Sigmoid colon (tissue), 3 donors: Measurements from ENCODE around the gene DMRT3.

Source experiments
- POLR2A ChIP-seq, 2 donors: fragments of 450-650 bp; IDR thresholded peaks; one replicate each; pipeline ENCODE4 v1.6.1; 2016; ENCODE audit warnings: antibody characterized with exemption in 2 of 2, mild to moderate bottlenecking in 2 of 2, moderate library complexity in 2 of 2
- TF ChIP-seq, protein P1 (sequence below), 4 experiments: fragments of 450-650 bp in 3 of 4; fragments of 200-600 bp in 1 of 4; IDR thresholded peaks; one replicate each; pipeline ENCODE4 v1.5.1; 2016 to 2019; ENCODE audit warnings: antibody characterized with exemption in 4 of 4, mild to moderate bottlenecking in 3 of 4, moderate library complexity in 2 of 4

DNA sequence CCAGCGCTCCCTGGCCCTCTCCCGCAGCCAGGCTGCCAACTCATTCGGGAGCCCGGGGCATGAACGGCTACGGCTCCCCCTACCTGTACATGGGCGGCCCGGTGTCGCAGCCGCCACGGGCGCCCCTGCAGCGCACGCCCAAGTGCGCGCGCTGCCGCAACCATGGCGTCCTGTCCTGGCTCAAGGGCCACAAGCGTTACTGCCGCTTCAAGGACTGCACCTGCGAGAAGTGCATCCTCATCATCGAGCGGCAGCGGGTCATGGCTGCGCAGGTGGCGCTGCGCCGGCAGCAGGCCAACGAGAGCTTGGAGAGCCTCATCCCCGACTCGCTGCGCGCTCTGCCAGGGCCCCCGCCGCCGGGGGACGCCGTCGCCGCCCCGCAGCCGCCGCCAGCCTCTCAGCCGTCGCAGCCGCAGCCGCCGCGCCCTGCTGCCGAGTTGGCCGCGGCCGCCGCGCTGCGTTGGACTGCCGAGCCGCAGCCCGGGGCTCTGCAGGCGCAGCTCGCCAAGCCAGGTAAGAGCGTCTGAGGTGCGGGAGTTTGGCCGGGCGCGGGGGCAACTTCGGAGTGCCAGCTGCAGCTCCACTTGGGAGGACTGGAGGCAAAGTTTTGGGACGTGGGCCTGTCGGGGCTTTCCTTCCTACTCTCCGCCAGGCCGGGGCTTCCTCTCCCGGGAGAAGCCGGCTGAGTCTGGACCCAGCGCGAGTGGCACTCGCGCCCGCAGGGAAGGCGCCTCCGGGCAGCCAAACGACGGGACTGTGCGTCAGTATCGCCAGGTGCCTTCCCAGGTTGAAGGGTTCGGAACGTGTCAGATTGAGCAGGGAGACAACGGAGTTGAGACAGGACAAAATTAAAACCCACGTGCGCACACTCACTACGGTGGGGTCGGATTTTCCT, 735 bp downstream of the DMRT3 start:
- TF ChIP-seq POLR2A (IDR thresholded peaks at IDR 0.05): no peak
- TF ChIP-seq, protein P1, sequence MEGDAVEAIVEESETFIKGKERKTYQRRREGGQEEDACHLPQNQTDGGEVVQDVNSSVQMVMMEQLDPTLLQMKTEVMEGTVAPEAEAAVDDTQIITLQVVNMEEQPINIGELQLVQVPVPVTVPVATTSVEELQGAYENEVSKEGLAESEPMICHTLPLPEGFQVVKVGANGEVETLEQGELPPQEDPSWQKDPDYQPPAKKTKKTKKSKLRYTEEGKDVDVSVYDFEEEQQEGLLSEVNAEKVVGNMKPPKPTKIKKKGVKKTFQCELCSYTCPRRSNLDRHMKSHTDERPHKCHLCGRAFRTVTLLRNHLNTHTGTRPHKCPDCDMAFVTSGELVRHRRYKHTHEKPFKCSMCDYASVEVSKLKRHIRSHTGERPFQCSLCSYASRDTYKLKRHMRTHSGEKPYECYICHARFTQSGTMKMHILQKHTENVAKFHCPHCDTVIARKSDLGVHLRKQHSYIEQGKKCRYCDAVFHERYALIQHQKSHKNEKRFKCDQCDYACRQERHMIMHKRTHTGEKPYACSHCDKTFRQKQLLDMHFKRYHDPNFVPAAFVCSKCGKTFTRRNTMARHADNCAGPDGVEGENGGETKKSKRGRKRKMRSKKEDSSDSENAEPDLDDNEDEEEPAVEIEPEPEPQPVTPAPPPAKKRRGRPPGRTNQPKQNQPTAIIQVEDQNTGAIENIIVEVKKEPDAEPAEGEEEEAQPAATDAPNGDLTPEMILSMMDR (IDR thresholded peaks at IDR 0.05): no peak
